Measurements from ENCODE around the gene DUSP7.
"Not testable (repeated sequence)": the region's sequence is repeated elsewhere in the genome, so short reads cannot be mapped to it uniquely, and the experiment has no call there.

DUSP7 gene

GRCh38 chr3:52050571-52050970, 5.8 kb downstream of the DUSP7 start:
- in situ Hi-C loops (cut with MboI; ENCODE audit: low sequenced_read_pairs), result loop anchor here (10.0 kb wide), 1 partner anchor 74 kb away; no protein-coding TSS in a partner anchor

- in situ Hi-C loops (cut with MboI; ENCODE audit: low sequenced_read_pairs), result no loop called here
These were observed 6.9 kb downstream of the DUSP7 start for GRCh38 chr3:52049503-52049902.

- in situ Hi-C loops (cut with MboI; ENCODE audit: low sequenced_read_pairs), result no loop called here
These were observed 8.9 kb downstream of the DUSP7 start for GRCh38 chr3:52047295-52047960.

- in situ Hi-C loops (cut with MboI; ENCODE audit: low sequenced_read_pairs), result no loop called here
These were observed 9.5 kb downstream of the DUSP7 start for GRCh38 chr3:52046902-52047239.

GRCh38 chr3:52046186-52046901, 10.0 kb downstream of the DUSP7 start:
- in situ Hi-C loops (cut with MboI; ENCODE audit: low sequenced_read_pairs), result no loop called here

GRCh38 chr3:52044869-52045619, 11.3 kb downstream of the DUSP7 start:
- in situ Hi-C loops (cut with MboI; ENCODE audit: low sequenced_read_pairs), result no loop called here

- in situ Hi-C loops (cut with MboI; ENCODE audit: low sequenced_read_pairs), result no loop called here
These were observed 12.6 kb downstream of the DUSP7 start for GRCh38 chr3:52043750-52044149.

GRCh38 chr3:52043039-52043438, 13.3 kb downstream of the DUSP7 start:
- in situ Hi-C loops (cut with MboI; ENCODE audit: low sequenced_read_pairs), result not testable (repeated sequence)

GRCh38 chr3:52041118-52041731, 15.1 kb downstream of the DUSP7 start:
- in situ Hi-C loops (cut with MboI; ENCODE audit: low sequenced_read_pairs), result no loop called here

GRCh38 chr3:52040600-52040999, 15.8 kb downstream of the DUSP7 start:
- in situ Hi-C loops (cut with MboI; ENCODE audit: low sequenced_read_pairs), result no loop called here

GRCh38 chr3:52039846-52040245, 16.5 kb downstream of the DUSP7 start:
- in situ Hi-C loops (cut with MboI; ENCODE audit: low sequenced_read_pairs), result no loop called here

GRCh38 chr3:52039426-52039825, 16.9 kb downstream of the DUSP7 start:
- in situ Hi-C loops (cut with MboI; ENCODE audit: low sequenced_read_pairs), result no loop called here

- in situ Hi-C loops (cut with MboI; ENCODE audit: low sequenced_read_pairs), result no loop called here
These were observed 18.1 kb downstream of the DUSP7 start for GRCh38 chr3:52038227-52038626.

GRCh38 chr3:52037291-52037690, 19.1 kb downstream of the DUSP7 start:
- in situ Hi-C loops (cut with MboI; ENCODE audit: low sequenced_read_pairs), result no loop called here

GRCh38 chr3:52036829-52037228, 19.5 kb downstream of the DUSP7 start:
- in situ Hi-C loops (cut with MboI; ENCODE audit: low sequenced_read_pairs), result no loop called here

GRCh38 chr3:52036222-52036694, 20.1 kb downstream of the DUSP7 start:
- in situ Hi-C loops (cut with MboI; ENCODE audit: low sequenced_read_pairs), result no loop called here

- in situ Hi-C loops (cut with MboI; ENCODE audit: low sequenced_read_pairs), result no loop called here
These were observed 21.7 kb downstream of the DUSP7 start for GRCh38 chr3:52034651-52035050.

- in situ Hi-C loops (cut with MboI; ENCODE audit: low sequenced_read_pairs), result no loop called here
These were observed 22.2 kb downstream of the DUSP7 start for GRCh38 chr3:52034212-52034611.

- in situ Hi-C loops (cut with MboI; ENCODE audit: low sequenced_read_pairs), result not testable (repeated sequence)
These were observed 22.6 kb downstream of the DUSP7 start for GRCh38 chr3:52033748-52034147.

- in situ Hi-C loops (cut with MboI; ENCODE audit: low sequenced_read_pairs), result no loop called here
These were observed 23.5 kb downstream of the DUSP7 start for GRCh38 chr3:52032702-52033408.

- in situ Hi-C loops (cut with MboI; ENCODE audit: low sequenced_read_pairs), result no loop called here
These were observed 24.5 kb downstream of the DUSP7 start for GRCh38 chr3:52031896-52032295.

Data from HL-60/S4 treated with phorbol 12-myristate 13-acetate at 8.2 ng/mL for 4 days and 3 days (cell line).